CD4-positive, alpha-beta T cell treated with Interleukin-4 for 1 hour (primary cell): ENCODE measurements around the gene GPR65.
"Not testable (repeated sequence)": the region's sequence is repeated elsewhere in the genome, so short reads cannot be mapped to it uniquely, and the experiment has no call there.

Experiments used
- DNase-seq, 2 donors: peaks; one replicate each; pipeline ENCODE4 v3.0.0-alpha.2; 2020 to 2022

The GPR65 gene

DNA sequence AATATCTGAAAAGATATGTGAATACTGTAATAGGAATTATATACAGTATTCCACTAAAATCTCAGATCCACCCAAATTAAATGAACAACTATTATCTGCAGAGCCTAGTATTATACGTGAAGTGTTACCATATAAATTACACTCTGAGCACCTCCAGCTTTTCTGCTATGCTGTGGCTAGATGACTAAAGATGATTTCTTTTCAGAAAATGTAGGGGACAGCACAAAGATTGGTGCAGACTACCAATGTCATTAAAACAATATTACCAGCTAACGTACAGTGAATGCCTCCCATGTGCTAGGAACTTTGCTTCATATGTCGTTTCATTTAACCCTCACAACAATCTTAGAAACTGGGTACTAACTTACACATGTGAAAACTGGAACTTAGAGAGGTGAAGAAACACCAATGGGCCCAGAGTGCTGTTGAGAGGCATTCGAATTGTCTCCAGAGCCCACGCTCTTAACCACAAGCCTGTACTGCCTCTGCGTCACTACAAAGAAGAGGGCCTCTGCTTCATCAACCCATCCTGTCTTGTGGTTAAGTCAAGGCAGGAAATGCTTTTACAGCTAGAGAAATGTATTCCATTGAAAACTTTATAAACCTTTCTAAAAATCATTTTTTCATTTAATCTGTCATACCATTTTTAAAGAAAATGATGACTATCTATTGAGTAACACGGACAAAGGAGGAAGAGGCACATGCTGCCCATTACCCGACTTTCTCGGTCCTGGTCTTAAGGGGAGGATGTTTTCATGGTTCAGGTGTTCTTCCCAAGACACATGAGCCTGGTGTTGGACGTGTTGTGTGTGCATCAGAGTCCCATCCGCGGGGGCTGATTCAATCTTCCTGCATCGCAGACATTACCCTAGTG is 1.3 kb downstream of the GPR65 start:
- DNase-seq = peak; percentile 87 to 88

DNA sequence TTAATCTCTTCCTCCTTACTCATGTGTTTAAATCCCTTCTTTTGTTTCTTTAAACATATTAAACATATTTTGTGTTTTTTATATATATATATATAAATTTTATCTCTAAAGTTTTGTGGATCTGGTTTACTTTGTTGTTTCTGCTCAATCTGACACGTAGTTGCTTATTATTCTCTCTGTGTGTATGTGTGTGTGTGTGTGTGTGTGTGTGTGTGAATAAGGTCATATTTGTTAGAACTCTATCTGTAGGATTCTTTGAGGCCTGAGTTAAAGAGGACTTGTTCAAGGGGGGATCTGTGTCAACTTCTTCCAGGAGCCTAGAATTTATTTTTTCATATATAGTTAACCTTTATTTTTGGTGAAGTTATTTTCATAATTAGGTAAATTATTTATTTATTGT is 2.7 kb downstream of the GPR65 start:
- DNase-seq = peak in 1 of 2 donors; percentile 51

DNA sequence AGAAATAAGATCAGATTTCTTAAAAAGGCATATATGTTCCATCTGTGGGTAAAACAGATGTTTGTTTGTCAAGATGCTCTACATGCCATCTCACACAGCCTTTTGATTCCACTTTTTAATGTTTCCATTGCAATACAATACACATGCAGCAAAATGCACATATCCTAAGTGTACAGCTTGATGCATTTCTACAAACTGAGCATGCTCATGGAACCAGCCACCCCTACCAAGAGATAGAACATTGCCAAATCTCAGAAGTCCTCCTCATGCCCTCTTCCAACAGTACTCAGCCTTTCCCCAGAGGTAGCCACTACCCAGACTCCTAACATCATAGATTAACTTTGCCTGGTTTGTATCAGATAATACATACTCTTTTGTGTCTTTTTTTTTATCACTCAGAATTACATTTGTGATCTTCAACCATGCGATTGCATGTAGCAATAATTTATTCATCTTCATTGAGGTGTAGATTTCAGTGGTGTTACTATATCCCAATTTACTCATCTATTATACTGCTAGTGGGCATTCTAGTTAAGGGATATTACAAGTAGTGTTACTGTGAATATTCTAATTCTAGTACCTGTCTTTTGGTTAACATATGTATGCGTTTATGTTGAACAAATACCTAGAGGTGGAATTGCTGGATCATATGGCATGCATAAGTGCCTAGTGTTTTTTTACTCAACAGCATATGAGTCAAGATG is 3.3 kb downstream of the GPR65 start:
- no peak for DNase-seq

DNA sequence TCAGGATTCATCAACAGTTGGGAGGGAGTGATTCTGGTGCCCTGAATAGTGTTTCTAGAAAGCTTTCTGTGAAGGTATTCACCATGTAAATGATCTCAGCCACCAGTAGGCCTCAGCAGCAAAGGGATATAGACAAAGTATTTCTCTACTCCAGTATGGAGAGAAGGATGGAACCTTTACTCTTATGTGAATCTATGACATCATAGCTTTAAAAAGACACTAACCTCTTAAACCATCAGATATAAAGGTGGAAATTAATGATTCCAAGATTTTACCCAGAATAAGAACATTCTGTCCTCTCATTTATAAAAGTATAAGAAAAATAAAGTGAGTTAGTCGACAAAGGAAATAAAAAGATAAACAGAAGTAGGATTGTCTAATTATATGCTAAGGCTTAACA is 4.6 kb downstream of the GPR65 start:
- DNase-seq = no peak

DNA sequence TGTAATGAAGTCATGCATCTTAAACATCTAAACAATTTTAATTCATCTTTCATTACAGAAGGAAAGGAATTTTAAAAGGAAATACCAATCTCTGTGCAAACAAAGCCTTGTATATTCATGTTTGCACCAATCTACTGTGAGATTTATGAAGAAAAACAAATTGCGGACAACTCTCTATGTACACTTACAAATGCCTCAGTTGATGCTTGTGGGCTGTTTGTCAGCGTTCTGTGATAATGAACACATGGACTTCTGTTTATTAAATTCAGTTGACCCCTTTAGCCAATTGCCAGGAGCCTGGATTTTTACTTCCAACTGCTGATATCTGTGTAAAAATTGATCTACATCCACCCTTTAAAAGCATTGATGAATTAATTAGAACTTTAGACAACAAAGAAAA is 5.4 kb downstream of the GPR65 start:
- no peak for DNase-seq

DNA sequence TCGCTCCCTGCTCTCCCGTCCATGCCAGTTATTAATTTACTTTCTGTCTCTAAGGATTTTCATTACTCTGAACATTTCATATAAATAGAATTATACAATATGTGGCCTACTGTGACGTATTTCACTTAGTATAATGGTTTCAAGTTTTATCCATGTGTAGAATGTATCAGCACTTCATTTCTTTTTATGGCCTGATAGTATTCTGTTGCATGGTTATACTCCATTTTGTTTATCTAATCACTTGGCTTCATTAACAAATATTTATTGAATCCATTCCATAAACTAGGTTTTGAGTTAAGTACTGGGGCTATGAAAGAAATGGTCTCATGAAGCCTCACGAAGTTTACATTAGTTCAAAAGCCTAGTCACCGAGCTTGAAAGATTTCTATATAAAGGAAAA is 7.6 kb downstream of the GPR65 start:
- no peak for DNase-seq

DNA sequence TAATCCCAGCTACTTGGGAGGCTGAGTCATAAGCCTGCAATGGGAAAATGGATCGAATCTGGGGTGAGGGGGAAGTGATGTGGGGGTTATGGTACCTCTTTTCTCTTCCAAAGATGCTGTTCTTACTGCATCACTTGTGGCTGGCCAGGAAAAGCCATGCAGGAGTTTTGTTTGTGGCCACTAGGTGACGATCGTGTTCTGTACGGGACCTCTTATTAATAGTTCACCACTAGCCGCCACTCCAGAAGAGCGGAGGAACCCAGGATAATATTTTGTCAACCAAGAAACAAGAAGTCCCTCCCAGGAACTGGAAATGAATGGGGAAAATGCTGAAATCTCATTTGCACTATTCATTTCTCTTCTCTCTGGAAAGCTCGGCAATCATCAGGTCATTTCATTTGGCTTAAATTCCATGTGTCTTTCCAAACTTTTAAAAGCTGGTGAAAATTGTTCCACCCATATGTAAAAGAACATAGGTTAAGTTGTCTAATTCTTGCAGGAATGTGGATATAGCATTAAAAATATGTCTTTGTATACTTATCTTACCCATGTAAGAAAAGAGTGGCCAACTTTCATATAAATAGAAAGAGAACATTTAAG is 8.9 kb downstream of the GPR65 start:
- peak; percentile 63 to 74 for DNase-seq

DNA sequence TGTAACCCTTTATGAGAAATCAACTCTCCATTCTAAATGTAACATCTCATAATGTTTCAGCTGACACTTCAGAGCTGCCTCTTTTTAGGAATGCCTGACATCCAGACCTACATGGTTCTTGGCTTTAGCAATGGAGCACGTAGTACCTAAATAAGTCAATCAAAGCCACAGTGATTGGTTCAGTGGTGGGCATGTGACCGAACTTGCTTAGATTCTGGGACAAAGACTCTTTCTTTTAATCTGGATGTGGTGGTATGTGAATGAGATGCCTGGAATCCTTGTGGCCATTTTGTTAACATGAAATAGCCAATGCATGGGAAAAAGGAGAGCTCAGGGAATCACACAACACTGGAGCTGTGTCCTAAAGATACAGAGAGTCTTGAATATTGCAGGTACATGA is 11.8 kb downstream of the GPR65 start:
- DNase-seq = no peak

DNA sequence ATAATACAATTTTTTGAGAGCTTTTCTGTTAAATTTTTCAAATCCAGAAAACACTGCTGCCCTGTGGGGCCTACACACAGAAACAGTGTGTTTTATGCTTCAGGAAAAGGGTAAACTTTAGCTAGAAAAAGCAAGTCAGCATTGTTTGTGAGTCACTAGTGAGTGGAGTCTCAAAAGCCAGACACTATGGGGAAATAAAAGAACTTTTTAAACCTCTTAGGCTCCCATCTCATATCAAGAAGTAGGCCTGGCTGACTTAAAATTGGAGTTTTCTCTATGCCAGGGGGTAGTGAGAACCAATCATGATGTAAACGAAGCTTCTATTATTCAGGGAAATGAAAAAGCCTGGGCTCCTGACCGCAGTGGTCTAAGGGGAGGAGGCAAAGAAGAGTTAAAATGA is 12.6 kb downstream of the GPR65 start:
- no peak for DNase-seq

DNA sequence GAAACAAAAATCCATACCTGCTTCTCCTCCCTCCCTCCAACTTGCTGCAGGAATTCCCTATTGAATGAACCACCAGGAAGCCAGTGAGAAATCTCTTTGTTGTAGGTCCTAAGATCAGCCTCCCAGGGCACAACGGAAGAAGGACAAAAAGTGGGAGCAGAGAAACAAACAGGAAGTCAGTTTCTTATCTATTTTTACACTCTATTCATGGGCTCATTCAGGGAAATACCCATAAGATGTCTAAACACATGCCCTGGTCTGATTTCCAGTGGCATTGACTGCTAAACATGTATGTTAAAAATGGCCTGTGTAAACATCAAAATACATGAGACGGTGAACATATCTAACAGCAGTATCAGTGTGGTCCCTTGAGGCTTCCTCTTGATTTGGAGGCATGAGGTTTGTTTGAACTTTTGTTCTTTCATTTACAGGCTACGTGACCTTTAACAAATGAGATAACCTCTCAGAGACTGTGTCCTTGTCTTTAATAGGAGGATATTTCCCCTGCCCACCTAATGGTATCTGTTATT is 18.8 kb downstream of the GPR65 start:
- peak in 1 of 2 donors; percentile 45 for DNase-seq

DNA sequence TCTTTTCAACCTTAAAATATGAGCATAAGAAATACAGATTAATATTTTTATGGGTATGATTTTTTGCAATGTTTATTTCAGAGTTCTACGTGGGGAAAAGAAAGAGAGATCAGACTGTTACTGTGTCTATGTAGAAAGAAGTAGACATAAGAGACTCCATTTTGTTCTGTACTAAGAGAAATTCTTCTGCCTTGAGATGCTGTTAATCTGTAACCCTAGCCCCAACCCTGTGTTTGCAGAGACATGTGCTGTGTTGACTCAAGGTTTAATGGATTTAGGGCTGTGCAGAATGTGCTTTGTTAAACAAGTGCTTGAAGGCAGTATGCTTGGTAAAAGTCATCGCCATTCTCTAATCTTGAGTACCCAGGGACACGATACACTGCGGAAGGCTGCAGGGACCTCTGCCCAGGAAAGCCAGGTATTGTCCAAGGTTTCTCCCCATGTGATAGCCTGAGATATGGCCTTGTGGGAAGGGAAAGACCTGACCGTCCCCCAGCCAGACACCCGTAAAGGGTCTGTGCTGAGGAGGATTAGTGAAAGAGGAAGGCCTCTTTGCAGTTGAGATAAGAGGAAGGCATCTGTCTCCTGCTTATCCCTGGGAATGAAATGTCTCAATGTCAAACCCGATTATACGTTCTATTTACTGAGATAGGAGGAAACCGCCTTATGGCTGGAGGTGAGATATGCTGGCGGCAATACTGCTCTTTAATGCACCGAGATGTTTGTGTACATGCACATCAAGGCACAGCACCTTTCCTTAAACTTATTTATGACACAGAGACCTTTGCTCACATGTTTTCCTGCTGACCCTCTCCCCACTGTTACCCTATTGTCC is 19.5 kb downstream of the GPR65 start:
- not testable (repeated sequence) for DNase-seq

DNA sequence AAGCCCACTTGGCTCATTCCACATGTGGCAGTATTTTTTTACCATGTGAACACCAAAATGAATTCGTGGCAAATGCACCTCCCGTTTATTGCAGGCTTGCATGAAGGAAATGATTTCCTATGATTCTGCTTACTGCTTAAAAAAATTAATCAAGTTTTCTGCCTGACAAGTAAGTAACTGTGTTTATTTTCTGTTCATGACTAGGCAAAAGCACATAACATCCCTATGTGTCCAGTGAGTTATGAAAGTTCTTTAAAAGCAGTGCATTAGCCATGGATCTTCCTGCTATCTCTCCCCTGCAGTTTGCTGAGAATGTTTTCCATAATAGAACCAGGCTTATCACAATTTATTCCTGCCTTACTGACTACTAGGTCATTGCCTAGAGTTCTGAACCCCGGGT is 20.4 kb downstream of the GPR65 start:
- DNase-seq = no peak

DNA sequence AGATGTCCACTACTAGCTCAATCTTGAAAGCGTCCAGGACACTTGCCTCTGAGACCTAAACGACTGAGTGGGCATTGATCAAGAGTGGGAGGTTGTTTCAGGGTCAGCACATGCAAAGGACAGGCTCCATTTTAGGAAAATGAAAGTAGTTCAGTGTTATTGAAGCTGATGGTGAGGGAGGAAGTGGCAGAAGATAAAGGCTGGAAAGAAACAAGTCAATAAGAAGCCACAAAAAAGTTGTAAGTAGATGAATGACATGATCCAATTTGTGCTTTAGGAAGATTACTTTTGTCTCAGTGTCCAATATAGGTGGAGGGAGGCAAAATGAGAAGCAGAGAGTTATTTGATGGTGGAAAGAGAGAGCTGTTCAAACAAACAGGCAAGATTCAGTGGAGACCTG is 22.0 kb downstream of the GPR65 start:
- DNase-seq = peak in 1 of 2 donors; percentile 45

DNA sequence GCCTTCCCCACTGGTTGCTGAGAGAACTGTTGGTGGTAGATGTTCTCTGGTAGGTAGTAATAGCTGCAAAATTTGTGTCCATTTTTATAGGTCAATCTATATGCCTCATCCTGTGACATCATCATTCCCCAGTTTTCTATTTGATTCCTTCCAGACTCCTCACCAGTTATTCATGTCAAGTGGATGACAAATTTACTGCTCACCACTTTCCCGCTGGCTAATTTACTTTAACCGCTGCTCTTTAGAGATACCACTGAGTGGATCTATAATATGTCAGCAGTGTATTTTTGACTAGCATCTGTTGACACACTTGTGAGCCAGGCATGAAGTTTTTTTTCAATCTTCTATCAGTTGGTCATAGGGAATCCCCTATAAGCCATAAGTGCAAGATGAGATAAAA is 24.6 kb downstream of the GPR65 start:
- DNase-seq = peak in 1 of 2 donors; percentile 30

DNA sequence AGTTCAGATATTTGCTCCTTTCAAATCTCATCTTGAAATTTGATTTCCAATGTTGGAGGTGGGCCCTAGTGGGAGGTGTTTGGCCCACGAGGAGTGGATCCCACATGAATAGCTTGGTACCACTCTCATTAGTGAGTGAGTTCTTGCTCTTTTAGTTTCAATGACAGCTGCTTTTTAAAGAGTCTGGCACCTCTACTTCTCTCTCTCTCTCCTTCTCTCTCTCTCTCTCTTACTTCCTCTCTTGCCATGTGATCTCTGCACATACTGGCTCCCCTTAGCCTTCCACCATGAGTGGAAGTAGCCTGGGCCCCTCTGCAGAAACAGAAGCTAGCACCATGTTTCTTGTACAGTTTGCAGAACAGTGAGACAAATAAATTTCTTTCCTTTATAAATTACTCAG is 25.1 kb downstream of the GPR65 start:
- DNase-seq = peak in 1 of 2 donors; percentile 33

DNA sequence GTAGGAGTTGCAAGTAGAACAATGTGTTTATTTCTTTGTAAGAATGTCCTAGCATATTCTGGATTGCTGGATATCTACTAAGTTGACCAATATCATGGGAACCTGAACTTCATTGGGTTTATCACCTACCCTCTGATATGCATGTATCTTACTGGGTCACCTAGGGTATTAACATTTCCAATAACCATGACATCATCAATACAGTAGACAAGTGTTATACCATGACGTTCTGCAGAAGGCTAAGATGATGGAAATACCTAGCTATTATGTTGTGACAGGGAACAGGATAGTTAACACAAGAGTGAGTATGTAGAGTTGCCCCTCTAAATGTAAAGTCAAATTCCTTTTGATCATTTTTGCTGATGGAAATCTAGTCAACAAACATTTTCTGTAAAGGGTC is 26.0 kb downstream of the GPR65 start:
- DNase-seq = no peak

DNA sequence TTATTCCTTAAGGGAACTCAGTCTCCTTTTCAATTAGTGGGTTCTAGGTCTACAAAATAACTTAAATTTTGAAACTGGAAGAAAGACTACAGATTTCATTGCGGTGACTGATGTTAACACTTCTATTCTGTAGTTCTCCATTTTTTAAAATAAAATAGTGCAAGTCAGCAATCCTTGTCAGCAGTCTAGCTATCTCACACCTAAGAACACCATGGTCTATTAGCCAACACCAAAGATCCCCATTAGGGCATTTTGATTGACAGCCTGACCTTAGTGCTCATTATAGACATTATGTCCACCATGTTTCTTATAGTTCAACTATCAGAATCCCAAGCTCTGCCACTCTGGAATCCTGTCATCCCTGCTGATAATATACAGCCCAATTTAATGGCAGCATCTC is 27.4 kb downstream of the GPR65 start:
- no peak for DNase-seq

DNA sequence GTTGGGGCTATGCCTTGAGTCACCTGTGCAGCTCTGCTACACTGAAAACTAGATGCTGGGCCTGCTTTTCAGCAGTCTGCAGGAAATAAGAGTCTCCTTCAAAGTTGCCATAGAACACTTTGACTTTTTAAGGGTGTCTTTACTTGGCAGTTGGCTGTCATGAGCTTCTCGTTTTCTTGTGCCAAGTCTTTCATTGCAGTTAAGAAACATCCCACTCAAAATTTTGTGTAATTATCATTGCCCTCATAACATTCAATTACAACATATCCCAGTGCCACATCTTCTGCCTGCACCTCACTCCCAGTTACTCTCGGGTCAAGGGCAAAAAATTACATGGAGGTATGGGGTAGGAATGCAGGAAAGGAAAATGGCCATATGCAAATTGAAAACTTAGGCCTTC is 29.1 kb downstream of the GPR65 start:
- no peak for DNase-seq

DNA sequence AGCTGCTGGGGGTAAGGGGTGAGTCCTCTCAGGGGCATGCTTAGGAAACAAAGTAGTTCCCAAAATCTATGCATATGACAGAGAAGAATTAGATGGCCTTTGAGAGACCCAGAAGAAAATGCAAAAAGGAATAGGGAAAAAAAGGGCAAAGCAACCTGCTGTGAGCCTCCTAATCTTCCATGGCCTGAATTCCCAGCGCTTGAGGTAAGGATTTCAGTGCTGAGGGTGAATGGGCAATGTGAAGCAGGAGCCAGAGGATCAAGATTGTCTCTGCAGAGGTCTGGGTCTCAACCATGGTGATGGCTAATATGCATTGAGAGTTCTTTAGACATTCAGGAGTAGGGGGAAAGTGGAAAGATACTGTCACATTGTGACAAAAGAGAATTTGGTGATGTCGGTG is 31.5 kb downstream of the GPR65 start:
- DNase-seq = no peak

DNA sequence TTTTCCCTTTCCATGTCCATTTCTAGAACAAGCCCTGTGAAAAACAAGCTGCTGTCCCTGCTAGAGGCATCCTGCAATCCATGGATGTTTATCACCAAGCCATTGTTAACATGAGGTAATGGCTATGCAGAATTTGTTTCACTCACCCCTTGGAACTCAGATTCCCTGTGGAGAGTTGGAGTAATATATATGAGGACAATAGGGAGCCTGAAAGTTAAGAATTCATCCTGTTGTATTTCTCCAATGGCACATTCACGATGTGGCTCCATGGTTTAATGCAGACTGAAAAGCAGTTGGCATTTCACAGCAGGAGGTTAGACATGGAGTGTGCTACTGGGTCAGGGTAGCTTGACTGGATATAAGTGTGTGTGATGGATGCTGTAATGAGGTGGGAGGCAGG is 32.4 kb downstream of the GPR65 start:
- DNase-seq = no peak

DNA sequence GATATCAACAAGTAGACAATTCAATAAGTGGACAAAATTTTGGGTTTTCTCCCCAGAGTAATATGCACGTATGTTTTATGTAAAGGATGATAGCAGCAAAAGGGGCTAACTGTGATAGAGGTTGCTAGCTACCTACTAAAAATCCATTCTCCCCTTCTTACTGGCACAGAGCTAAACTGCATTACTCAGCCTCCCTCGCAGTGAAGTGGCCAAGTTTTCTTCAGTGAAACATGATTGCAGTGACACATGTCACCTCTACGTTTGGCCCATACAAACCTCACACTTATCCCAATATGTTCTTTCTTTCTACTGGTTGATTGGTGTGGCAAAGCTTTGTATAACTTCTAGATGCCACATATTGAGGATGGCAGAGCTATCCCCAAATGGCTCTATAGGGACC is 34.3 kb downstream of the GPR65 start:
- no peak for DNase-seq

DNA sequence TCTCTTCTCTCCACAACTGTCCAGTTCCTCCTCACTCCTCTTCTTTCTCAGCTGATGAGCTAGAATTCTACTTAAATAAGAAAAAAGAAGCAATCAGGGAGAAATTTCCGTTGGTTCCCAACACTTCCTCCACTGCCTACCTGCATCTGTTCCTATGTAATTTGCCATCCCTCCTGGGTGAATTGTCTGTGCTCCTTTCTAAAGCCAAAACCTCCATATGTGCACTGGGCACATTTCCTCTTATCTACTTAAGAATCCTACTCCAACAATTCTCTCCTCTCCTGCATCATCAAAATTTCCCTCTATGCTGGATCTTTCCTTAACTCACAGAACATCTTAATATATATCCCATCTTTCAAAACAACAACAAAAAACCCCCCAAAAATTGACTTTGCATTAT is 35.2 kb downstream of the GPR65 start:
- no peak for DNase-seq
